NT2/D1 (cell line): ENCODE results near the gene FUT3.

Source experiments
- SUZ12 ChIP-seq: IDR thresholded peaks from 2 replicates; pipeline ENCODE4 v1.6.1; 2011; ENCODE audit not compliant: insufficient read length, insufficient read depth; ENCODE audit errors: extremely low read depth
- YY1 ChIP-seq: IDR thresholded peaks from 2 replicates; pipeline ENCODE4 v1.6.1; 2011; ENCODE audit not compliant: insufficient read length, insufficient read depth
- ZNF274 ChIP-seq: IDR thresholded peaks from 2 replicates; pipeline ENCODE4 v1.6.1; 2011; ENCODE audit warnings: mild to moderate bottlenecking, low read depth, low read length

GRCh38 chr19:5804516-5805461 lies 46.5 kb downstream of the FUT3 start, which contains the start of gene NRTN:
- TF ChIP-seq YY1 (no peak), ZNF274 (no peak), SUZ12 (no peak)
